GM19240 (cell line): ENCODE measurements around the gene BIK.

ENCODE experiments used
- DNase-seq: peaks from one replicate; pipeline ENCODE4 v3.0.0; 2011; ENCODE audit warnings: low spot score; ENCODE audit not compliant: insufficient read length

Gene BIK

DNA sequence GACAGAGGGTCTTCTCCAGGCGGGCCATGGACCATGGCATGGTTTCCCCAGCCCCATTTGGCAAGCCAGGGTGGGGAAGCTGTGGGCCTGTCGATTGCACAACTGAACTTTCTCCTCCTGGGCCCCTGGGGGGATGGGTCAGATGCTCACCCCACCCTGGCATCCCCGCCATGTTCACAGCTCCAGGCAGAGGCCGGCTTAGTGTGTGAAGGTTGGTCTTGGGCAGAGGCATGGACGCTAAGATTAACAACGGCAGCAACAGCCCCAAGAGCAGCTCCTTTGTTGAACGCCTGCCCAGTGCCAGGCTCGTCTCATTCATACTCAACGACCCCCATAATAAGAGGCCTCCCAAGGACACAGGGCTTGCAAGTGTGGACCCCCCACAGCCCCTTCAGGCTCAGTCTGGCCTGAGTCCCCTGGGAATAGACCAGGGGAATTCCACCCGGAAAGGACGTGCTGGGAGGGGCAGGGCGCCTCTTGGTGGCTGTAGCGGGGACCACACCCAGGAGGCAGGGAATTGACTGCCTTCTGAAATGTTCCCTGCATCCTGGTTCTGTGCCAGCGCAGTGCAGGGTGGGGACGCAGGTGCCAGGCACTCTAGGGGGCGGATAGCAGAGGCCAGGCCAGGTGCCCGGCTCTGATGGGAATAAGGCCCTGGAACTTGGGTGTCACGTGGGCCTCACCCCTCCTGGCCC lies 49.1 kb downstream of the BIK start:
- no peak for DNase-seq

DNA sequence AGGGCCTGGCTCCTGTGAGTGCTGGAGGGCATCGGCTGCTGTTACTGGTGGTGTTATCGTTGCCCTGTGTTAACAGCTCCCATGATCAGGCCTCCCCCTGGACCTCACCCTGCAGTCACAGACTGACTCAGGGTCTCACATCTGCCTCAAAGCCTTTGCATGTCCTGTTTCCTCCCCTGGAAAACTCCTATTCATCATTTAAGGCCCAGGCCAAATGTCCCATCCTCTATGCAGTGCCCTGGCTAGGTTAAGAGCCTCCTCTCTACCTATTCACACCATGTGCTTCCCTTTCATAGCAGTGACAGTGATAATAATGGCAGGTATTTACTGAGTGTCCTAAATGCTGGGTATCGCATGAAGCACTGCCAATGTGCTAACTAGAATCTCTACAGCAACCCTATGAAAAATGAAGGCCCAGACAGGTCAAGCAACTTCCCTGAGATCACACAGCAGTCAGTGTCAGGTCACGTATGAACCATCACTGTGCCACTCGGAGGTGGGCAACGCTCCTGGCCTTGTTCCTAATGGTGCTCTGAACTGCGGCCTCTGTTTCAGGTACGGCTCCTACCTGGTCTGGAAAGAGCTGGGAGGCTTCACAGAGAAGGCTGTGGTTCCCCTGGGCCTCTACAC lies 50.1 kb downstream of the BIK start:
- DNase-seq: no peak

DNA sequence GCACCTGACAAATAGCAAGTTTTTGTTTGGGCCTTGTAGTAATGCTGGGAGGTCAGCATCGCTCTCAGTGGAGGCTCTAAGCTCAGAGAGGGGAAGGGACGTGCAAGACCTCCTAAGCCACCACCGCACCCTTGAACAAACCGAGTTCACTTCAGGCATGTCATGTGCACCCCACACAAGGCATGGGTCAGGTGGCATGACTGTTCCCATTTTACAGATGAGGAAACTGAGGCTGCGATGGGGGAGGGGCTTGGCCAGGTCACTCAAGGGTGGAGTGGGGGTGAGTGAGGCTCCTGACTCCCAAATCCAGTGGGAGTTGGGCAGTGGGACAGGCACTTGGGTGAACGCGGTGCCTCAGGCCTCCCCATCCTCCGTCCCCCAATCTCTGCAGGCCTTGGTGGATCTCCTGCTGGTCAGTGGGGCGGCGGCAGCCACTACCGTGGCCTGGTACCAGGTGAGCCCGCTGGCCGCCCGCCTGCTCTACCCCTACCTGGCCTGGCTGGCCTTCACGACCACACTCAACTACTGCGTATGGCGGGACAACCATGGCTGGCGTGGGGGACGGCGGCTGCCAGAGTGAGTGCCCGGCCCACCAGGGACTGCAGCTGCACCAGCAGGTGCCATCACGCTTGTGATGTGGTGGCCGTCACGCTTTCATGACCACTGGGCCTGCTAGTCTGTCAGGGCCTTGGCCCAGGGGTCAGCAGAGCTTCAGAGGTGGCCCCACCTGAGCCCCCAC lies 52.0 kb downstream of the BIK start:
- DNase-seq: no peak

DNA sequence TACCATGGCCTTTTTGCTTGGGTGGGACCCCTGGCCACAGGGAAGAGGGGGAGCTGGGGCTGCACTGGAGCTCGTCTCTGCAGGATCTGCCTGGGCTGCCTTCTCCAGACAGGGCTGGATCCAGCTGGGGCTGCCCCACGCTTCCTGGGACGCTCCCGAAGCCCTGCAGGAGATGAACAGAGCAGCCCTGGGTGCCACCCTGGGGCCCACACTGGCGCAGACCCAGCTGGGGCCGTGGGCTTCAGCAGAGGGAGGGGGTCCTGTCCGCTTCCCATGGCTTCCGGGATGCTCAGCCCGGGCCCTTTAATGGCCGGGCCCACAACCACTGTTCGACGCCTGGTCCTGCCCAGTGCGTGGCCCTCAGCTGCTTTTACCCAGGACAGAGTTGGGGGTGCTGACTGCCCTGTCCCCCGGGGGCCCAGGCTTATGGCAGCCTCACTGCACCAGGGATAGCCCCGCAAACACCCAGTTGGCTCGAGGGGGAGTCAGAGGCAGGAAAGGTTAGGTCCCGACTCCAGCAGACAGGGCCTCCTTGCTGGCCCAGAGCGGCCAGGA lies 52.8 kb downstream of the BIK start:
- no peak for DNase-seq

DNA sequence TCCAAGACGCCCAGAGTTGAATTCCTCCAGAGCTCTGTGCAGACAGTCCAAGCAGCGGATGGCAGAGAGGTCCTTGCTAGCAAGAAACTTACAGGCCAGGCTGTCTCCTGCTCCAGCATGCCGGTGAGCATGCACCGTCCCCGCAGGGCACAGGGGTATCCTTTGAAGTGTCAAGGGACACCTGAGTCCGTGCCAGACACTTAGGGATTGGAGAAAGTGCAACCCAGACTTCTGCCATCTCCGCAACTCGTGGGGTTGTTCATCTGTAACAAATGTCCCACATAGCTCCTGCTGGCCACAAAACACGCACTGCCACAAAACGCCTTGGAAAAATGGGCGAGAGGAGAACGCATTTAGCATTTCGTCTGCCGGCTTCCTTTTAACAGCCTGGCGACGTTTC lies 54.1 kb downstream of the BIK start:
- DNase-seq: no peak

DNA sequence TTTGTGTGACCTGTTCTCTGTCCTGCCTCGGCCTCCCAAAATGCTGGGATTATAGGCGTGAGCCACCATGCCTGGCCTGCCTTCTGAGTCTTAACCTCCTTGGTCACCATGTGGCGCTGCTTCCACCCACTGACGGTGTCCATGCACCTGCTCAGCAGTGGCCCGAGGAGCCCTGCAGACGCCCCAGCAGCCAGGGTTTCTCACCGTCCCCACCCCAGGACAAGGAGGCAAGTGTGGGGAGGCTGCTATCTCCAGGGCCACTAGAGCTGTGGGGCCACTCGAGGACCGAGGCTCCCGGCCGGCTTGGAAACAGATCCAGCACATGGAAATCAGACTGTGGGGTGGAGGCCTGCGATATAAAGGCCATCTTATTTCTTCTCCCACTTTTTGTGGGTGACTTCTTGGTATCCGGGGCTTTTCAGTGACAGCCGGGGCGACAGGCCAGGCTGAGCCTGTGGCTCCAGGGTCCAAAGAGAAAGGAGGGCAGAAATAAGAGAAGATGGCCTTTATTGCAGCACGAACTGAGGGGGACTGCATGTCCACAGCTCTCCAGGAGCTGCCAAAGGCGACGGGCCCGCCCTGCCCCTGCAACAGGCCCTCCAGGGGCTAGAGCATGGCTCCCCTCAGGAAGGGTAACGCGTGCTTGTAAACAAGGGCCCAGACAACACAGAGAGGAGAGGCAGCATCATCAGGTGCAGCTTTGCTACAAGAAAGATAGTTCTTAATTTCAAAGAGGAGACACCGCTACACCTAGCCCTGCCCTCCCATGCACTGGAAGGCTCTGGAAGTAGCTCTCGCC lies 55.8 kb downstream of the BIK start:
- no peak for DNase-seq

DNA sequence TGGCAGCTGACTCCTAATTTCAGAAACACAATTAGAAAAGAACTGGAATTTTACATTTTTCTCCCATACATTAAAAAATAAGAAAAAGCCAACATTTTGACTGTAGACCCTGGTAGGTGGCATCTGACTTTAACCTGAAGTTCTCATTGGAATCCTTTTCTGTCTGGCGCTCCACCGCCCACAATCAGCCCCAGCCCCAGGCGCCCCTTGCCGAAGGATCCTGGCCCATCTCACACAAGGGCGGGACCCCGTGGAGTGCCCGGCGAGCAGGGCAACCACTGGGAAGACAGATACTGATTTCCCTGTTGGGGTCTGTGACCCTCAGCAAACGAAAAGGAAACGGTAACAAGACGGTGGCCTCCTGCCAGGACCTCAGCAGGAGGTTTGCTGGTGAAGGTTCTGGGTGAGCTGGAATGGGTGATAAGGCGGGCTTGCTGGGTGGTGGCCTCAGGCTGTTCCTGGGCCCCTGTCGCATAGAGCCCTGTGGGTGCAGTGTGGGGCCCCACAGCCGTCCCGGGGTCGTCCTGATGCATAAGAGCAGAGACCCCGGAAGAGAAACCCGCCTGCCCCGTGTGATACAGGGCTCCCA lies 56.5 kb downstream of the BIK start:
- no peak for DNase-seq

DNA sequence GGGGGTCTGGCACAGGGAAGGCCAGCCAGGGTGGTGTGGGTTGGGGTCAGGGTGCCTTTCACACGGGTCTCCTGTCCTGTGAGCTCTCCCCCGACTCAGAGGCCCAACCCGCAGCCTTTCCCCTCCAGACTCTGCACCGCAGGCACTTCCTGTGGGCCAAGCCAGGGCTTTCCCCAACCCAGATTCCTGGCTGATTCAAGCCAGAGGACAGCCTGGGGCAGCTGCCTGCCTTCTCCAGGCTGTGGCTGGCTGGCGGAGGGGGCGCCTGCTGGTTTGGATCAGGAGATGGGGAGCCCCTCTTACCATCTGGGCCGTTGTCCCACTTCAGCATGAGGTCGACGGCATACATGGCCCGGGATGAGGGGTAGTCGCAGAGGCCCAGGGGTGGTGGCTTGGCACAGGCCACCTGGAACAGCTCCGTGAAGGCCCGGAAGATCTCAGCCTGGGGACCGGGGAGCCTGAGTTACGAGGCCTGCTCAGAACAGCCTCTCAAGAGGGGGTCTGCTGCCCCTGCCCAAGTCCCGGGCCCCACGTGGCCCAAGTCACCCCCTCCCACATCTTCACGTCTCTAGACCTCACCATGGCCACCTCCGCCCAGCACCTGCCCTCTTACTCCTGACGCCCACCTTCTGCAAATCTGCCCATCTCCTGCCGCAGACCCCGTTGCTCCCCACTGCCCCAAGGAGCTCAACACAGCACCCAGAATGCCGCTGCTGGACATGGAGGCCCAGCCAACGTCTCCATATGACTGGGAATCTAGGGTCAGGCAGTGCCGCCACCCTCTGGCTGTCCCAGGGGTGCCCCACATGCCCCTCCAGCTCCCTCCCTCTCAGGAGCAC lies 58.1 kb downstream of the BIK start:
- no peak for DNase-seq

DNA sequence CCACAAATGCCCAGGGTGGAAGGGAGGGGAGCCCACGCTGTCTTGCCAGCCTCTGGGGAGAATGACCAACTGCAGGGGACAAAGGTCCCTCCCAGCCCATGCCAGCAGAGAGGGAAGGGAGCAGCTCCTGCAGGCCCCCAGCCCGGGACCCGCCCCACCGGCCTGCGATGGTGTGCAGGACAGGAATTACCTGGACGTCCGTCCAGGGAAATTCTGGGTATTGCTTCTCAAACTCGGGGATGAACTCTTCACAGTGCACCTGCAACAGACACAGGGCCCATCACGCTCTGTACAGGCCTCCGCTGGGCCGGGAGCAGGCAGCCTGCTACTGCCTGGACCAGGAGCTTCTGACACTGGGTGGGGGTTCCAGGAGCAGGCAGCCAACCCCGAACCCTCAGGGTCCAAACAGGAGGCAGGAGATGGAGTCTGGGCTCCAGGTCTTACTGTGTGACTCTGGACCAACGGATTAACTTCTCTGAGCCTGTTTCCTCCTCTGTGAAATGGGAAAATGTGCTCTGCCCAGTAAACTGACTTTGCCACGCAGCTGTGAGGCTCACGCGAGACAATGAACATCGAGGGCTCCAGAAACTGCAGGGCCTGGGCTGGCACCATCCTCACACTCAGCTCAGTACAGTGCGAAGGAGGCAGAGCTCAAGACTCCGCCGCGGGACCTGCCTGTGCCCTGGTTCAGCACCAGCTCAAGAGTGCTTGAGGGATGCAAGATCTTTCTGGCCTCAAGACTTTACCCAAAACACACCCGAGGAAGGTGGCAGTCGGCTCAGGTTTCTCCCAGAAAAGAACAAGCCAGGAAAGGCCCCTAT lies 59.0 kb downstream of the BIK start:
- DNase-seq: no peak

DNA sequence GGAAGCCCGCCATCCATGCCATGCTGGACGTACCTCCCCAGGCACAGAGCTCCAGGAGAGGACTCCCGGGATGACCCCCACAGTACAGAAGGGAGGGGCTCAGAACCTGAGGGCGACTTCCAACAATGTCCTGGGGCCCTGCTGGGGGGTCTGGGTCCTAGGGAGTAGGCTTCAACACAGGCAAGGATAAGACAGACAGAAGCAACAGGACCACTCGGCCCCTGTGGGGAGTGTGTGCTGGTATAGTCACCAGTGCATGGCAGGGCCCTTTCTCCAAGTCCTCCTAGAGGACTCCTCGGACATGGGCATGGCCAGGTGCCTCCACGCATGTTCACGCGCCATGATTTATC lies 59.6 kb downstream of the BIK start:
- DNase-seq: no peak

DNA sequence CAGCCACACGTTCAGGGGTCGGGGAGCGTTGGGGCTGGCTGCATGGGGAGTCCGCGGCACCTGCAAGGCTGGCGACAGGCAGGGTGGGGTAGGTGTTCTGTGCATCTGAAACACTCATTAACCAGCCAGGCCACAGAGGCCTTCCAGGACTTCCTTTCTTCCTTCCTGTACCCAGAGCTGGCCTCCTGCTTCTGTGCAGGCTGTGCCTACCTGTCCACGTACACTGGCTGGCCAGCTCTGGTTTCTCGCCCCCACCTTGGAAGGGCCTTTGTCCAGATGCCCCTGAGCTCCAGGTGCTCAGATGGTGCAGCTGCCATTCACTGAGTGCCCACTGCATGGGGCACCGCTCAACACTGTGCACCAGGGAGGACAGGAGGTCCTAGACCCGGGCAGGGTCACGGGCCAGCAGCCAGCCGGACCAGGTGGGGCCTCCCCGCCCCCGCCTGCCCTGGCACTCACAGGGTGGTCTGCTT lies 60.5 kb downstream of the BIK start:
- no peak for DNase-seq

DNA sequence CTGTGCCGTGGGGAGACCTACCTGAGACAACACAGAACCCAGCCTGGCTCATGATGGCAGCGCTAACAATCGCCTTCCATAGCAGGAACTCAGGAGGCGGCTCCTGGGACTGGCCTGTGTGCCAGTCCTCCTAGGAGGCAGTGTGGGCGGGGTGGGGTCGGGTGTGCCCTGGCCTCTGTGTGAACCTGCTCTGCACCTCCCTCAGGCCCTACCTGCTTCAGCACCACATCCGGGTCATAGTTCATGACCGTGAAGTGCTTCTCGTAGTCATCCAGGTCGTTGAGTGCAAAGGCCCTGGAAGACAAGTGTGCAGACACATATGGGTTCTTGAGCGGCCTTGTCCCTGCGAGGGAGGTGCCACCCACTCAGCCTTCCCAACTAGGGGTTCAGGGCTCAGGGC lies 61.1 kb downstream of the BIK start:
- no peak for DNase-seq

DNA sequence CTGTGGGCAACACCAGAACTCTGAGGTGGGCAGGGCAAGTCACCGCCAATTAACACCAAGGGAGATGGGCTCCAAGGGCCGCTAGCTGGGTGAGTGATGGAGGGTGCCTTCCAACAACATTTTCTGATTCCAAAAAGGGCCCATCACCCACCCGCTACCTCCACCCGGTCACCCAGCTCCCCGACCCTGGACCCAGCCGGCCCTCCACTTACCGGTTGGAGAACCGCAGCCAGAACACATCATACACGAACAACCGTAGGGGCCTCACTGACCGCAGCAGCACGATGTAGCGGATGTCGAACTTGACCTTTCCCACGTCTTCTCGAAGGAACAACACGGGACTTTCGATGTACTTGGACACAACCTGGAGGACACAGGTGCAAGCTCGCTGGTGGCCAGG lies 61.6 kb downstream of the BIK start:
- no peak for DNase-seq

DNA sequence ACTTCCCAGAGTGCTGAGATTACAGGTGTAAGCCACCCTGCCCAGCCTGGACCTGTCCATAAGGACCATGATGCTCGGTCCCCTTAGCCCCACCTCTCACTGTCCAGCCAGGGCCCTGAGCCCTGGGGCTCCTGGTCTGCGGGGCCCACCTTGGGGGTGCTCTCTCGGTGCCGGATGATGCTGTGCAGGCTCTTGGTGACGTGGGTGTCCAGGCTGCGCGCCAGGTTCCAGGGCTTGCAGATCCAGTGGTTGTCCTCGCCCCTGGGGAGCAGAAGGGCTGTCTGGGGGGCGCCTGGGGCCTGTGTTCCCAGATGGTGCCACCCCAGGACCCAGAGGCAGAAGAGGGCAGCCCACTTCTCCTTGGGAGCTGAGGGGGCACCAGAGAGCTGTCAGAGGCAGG lies 63.0 kb downstream of the BIK start:
- no peak for DNase-seq

DNA sequence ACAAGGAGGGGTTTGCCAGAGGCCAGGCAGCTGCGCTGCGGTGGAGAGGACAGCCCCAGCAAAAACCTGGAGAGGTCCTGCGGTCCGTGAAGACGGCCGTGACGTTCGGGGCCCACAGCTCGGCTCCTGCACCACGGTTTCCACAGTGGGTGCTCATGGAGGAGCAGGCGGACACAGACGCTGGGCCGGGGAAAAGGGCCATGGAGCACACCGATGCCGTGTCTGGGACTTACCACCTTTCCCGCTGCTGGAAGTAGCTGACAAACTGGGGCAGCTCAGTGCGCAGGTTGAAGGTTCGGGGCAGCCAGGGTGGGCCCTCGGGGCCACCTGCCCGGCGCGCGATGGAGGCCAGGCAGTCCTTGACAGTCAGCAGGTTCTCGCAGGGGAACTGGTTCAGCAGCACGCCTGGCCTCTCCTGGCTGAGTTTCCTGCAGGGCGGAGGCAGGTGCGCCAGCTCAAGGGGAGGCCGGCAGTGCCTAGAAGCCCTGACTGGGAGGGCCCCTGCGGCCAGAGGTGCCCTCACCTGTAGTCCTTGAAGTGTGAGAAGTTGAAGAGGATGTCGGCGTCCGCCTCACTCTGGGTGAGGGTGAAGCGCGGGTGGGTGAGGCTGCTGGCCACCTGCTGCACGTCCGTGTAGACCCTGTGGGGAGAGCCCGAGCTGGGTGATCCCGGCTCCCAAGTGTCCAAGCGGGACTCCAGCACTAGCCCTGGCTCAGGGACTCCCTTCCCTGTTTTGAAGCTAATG lies 63.6 kb downstream of the BIK start:
- DNase-seq: no peak

DNA sequence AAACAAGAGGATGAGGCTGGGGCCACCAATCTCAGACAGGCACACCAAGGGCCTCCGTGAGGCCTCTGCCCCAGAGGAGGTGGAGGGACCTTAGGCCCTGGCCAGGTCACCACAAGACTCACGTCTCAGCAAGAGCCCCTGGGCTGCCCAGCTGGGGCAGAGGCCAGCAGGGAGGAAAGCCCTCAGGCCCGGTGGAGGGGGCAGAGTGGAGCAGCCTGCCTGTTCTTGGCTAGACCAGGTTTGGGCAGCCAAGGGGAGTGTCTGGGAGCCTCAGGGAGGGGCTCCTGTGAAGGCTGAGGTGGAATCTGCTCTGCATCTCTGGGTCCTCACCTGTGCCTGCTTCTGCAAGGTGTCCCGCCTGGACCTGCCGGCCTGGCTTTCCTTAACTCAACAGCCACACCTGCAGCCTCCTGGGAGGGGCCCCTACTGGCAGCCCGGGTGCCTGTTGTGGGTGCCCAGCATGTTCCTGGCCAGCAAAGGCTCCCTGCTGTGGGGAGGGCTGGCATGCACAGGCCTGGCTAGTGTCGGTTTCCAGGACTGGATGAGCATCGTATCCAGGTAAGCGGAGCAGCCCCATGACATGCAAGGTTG lies 64.5 kb downstream of the BIK start:
- no peak for DNase-seq

DNA sequence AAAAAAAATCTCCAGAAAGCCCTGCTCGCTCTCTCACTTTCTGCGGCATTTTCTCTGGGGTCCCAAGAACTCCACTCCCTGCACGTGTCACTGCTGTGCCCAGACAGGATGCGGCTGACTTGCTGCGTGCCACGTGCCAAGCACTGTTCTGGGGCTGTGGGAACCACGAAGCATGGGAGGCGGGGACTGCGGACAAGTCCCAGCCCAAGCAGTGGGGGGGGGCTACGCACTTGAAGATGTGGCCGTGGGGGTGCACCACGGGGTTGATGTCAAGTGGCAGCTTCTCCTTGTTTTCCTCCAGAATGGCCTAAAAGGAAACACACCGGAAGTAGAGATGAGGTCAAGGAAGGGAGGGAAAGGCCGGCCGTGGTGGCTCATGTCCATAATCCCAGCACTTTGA lies 65.5 kb downstream of the BIK start:
- no peak for DNase-seq

DNA sequence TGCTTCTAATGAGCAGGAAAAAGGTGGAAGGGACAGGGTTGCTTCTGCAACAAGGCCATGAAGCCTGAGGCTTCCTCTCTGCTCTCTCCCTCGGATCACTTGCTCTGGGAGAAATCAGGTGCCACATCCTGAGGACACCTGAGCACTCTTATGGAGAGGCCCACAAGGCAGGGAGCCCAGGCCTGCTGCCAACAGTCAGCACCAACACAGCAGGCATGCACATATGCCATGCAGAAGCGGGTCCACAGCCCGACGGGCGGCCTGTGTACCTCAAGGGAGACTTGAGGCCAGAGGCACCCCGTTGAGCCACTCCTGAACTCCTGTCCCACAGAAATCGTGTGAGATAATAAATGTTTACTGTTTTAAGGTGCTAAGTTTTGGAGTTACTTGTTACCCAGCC lies 66.9 kb downstream of the BIK start:
- DNase-seq: no peak
